GM23248 (cell line): Measurements from ENCODE around the gene CCNYL1.

ENCODE experiments used
- EZH2 ChIP-seq: fragments of 200-600 bp; sonication (generic); IDR thresholded peaks from 2 replicates; pipeline ENCODE4 v1.6.1; 2018; ENCODE audit warnings: antibody characterized with exemption, mild to moderate bottlenecking; ENCODE audit not compliant: insufficient read depth, poor library complexity, severe bottlenecking
- EZH2phosphoT487 ChIP-seq: fragments of 200-600 bp; sonication (generic); IDR thresholded peaks from 2 replicates; pipeline ENCODE4 v1.6.1; 2018; ENCODE audit warnings: antibody characterized with exemption, moderate library complexity, mild to moderate bottlenecking, low read depth; ENCODE audit not compliant: insufficient read depth

GRCh38 chr2:207716056-207716455 is 4.6 kb downstream of the CCNYL1 start:
- no peak for TF ChIP-seq EZH2phosphoT487
- no peak for TF ChIP-seq EZH2
